ENCODE measurements around the gene FLOT1. TPM values are rescaled to one million over a fixed set of nuclear protein-coding genes. Genes with fewer than 3 reads are reported as not detected.

Gene FLOT1
- total and polyA plus RNA-seq, 9 of the 15 experiments (the other 6 are each of a cell fraction or from before 2014, with no cell fraction given) = 11.7 to 149 (median 118) TPM

DNA sequence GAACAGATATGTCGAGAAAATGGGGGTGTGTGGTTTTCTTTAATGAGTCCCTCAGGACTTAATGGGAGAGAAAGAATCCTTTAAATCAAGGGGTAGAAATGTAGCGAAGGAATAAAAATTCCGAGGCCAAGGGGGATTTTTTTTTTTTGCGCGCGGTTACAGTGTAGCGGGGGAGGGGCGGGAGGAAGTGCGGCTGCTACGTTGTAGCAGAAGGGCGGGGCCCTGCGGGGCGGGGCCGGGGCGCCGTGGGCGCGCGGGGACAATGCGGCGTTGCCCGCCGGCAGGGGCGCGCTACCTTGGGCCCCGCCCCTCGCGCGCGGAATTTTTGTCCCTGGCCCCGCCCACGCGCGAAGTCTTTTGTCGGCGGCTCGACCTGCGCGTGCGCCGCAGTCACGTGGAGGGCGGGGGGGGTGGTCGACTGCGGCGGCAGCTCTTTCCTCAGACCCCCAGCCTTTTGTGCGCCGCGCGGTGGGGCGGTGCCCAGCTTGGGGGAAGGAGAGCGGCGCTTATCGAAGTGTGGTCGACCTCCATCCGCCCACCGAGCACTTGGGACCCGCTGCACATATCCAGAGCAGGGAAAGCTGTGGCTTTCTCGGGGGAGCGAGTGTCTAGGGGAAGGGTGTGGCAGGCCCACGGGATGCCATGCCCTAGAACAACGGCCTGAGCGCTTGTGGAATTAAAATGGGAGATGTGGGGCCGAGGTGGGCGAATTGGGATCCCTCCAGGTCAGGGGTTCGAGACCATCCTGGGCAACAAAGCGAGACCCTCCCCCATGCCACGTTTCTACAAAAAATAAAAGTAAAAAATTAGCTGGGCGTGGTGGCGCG, 21.1 kb downstream of the FLOT1 start (continued):
- TF ChIP-seq, protein P1, sequence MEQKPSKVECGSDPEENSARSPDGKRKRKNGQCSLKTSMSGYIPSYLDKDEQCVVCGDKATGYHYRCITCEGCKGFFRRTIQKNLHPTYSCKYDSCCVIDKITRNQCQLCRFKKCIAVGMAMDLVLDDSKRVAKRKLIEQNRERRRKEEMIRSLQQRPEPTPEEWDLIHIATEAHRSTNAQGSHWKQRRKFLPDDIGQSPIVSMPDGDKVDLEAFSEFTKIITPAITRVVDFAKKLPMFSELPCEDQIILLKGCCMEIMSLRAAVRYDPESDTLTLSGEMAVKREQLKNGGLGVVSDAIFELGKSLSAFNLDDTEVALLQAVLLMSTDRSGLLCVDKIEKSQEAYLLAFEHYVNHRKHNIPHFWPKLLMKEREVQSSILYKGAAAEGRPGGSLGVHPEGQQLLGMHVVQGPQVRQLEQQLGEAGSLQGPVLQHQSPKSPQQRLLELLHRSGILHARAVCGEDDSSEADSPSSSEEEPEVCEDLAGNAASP (IDR thresholded peaks at IDR 0.05) = no peak
- TF ChIP-seq DDX20 (tag; IDR thresholded peaks at IDR 0.05; ENCODE audit: low read depth) (no peak), FOSL1 (tag; conservative IDR thresholded peaks at IDR 0.05) (0 out of 2 replicates have a peak, but pooled peaks have one; percentile 18), TBL1XR1 (IDR thresholded peaks at IDR 0.05; ENCODE audit: low read length in 2 of 2) (no peak), GTF2E2 (tag; IDR thresholded peaks at IDR 0.05) (no peak), NUFIP1 (IDR thresholded peaks at IDR 0.05; ENCODE audit: partially characterized antibody) (no peak), STAT5B (CRISPR knock-in tag; IDR thresholded peaks at IDR 0.05) (no peak), JUNB (CRISPR knock-in tag; conservative IDR thresholded peaks at IDR 0.05) (no peak), ZZZ3 (IDR thresholded peaks at IDR 0.05) (no peak), HDGF (IDR thresholded peaks at IDR 0.05) (peak; percentile 80), SNIP1 (IDR thresholded peaks at IDR 0.05; ENCODE audit: low read depth) (no peak), CBX5 (IDR thresholded peaks at IDR 0.05; ENCODE audit: borderline replicate concordance, low read depth) (no peak), POLR2AphosphoS2 (IDR thresholded peaks at IDR 0.05; ENCODE audit: low read length) (peak; percentile 96), NFIC (IDR thresholded peaks at IDR 0.05) (no peak; the same call in 1 of the 2 replicates), SMAD2 (IDR thresholded peaks at IDR 0.05; ENCODE audit: low read depth, low read length) (no peak)
- TF ChIP-seq, protein P2, sequence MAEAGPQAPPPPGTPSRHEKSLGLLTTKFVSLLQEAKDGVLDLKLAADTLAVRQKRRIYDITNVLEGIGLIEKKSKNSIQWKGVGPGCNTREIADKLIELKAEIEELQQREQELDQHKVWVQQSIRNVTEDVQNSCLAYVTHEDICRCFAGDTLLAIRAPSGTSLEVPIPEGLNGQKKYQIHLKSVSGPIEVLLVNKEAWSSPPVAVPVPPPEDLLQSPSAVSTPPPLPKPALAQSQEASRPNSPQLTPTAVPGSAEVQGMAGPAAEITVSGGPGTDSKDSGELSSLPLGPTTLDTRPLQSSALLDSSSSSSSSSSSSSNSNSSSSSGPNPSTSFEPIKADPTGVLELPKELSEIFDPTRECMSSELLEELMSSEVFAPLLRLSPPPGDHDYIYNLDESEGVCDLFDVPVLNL (CRISPR knock-in tag; IDR thresholded peaks at IDR 0.05; ENCODE audit: low read depth) = peak; percentile 69; the same call in 1 of the 2 replicates
- TF ChIP-seq, protein P3, sequence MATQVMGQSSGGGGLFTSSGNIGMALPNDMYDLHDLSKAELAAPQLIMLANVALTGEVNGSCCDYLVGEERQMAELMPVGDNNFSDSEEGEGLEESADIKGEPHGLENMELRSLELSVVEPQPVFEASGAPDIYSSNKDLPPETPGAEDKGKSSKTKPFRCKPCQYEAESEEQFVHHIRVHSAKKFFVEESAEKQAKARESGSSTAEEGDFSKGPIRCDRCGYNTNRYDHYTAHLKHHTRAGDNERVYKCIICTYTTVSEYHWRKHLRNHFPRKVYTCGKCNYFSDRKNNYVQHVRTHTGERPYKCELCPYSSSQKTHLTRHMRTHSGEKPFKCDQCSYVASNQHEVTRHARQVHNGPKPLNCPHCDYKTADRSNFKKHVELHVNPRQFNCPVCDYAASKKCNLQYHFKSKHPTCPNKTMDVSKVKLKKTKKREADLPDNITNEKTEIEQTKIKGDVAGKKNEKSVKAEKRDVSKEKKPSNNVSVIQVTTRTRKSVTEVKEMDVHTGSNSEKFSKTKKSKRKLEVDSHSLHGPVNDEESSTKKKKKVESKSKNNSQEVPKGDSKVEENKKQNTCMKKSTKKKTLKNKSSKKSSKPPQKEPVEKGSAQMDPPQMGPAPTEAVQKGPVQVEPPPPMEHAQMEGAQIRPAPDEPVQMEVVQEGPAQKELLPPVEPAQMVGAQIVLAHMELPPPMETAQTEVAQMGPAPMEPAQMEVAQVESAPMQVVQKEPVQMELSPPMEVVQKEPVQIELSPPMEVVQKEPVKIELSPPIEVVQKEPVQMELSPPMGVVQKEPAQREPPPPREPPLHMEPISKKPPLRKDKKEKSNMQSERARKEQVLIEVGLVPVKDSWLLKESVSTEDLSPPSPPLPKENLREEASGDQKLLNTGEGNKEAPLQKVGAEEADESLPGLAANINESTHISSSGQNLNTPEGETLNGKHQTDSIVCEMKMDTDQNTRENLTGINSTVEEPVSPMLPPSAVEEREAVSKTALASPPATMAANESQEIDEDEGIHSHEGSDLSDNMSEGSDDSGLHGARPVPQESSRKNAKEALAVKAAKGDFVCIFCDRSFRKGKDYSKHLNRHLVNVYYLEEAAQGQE (IDR thresholded peaks at IDR 0.05; ENCODE audit: borderline replicate concordance) = peak; percentile 78
- TF ChIP-seq, protein P3 (CRISPR knock-in tag; IDR thresholded peaks at IDR 0.05; ENCODE audit: low read depth) = peak; percentile 90
